ENCODE measurements around the gene PIM2.

The PIM2 gene

GRCh38 chrX:48904626-48905025, 14.2 kb downstream of the PIM2 start:
- no peak overlapping the region for H2AFZ ChIP-seq (ENCODE audit: low read length, unreplicated experiment)
- no peak overlapping the region for H3K4me3 ChIP-seq (ENCODE audit: low read depth, low read length)
- no peaks in the 10 kb centered on the region for H3K36me3 ChIP-seq (ENCODE audit: insufficient read depth, low read length)
- no peaks in the 10 kb centered on the region for H3K4me1 ChIP-seq (ENCODE audit: control insufficient read depth, insufficient read depth, low read length, unreplicated experiment)
- peaks cover 18% of the 10 kb centered on the region for H3K79me2 ChIP-seq (ENCODE audit: control insufficient read depth, insufficient read depth, low read length, unreplicated experiment)
- no peak overlapping the region for H3K27ac ChIP-seq (ENCODE audit: low read depth, low read length)
- H3K27me3 ChIP-seq (ENCODE audit: insufficient read depth, low read length) = no peaks in the 10 kb centered on the region

DNA sequence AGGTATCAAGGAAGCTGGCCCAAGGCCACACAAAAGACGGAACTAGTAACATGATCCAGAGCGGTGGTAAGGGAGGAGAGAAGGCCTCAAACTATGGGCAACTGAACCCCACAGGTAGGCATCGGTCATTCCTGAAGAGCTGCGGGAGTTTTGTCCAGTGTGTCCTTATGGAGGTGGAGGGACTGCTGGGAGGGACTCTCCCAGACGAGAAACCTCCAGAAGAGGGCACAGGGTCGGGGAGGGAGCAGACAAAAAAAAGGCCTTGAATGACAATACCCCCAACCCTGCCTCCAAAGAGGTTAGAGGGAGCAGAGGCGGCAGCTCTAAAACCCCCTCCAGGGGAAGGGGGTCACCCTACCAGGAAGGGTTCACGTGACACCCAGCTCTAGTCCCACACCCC, 14.6 kb downstream of the PIM2 start:
- Histone ChIP-seq H3K27me3 (ENCODE audit: insufficient read depth, low read length) (no peaks in the 10 kb centered on the region), H3K79me2 (ENCODE audit: control insufficient read depth, insufficient read depth, low read length, unreplicated experiment) (peaks cover 18% of the 10 kb centered on the region), H3K4me1 (ENCODE audit: control insufficient read depth, insufficient read depth, low read length, unreplicated experiment) (no peaks in the 10 kb centered on the region), H3K4me3 (ENCODE audit: low read depth, low read length) (no peak overlapping the region), H2AFZ (ENCODE audit: low read length, unreplicated experiment) (no peak overlapping the region), H3K36me3 (ENCODE audit: insufficient read depth, low read length) (no peaks in the 10 kb centered on the region), H3K27ac (ENCODE audit: low read depth, low read length) (no peak overlapping the region)

- Histone ChIP-seq H3K36me3 (ENCODE audit: insufficient read depth, low read length) (no peaks in the 10 kb centered on the region), H3K79me2 (ENCODE audit: control insufficient read depth, insufficient read depth, low read length, unreplicated experiment) (peaks cover 16% of the 10 kb centered on the region), H3K27ac (ENCODE audit: low read depth, low read length) (no peak overlapping the region), H3K4me1 (ENCODE audit: control insufficient read depth, insufficient read depth, low read length, unreplicated experiment) (no peaks in the 10 kb centered on the region), H2AFZ (ENCODE audit: low read length, unreplicated experiment) (no peak overlapping the region), H3K27me3 (ENCODE audit: insufficient read depth, low read length) (no peaks in the 10 kb centered on the region), H3K4me3 (ENCODE audit: low read depth, low read length) (no peak overlapping the region)
These were observed 15.5 kb downstream of the PIM2 start for GRCh38 chrX:48903290-48903689.

- Histone ChIP-seq H3K79me2 (ENCODE audit: control insufficient read depth, insufficient read depth, low read length, unreplicated experiment) (peaks cover 16% of the 10 kb centered on the region), H3K27me3 (ENCODE audit: insufficient read depth, low read length) (no peaks in the 10 kb centered on the region), H2AFZ (ENCODE audit: low read length, unreplicated experiment) (no peak overlapping the region), H3K4me1 (ENCODE audit: control insufficient read depth, insufficient read depth, low read length, unreplicated experiment) (no peaks in the 10 kb centered on the region), H3K36me3 (ENCODE audit: insufficient read depth, low read length) (no peaks in the 10 kb centered on the region), H3K4me3 (ENCODE audit: low read depth, low read length) (no peak overlapping the region), H3K27ac (ENCODE audit: low read depth, low read length) (no peak overlapping the region)
These were observed 16.0 kb downstream of the PIM2 start for GRCh38 chrX:48902776-48903175.

GRCh38 chrX:48902135-48902534, 16.7 kb downstream of the PIM2 start:
- Histone ChIP-seq H3K4me1 (ENCODE audit: control insufficient read depth, insufficient read depth, low read length, unreplicated experiment) (no peaks in the 10 kb centered on the region), H3K27me3 (ENCODE audit: insufficient read depth, low read length) (no peaks in the 10 kb centered on the region), H2AFZ (ENCODE audit: low read length, unreplicated experiment) (no peak overlapping the region), H3K27ac (ENCODE audit: low read depth, low read length) (no peak overlapping the region), H3K4me3 (ENCODE audit: low read depth, low read length) (no peak overlapping the region), H3K79me2 (ENCODE audit: control insufficient read depth, insufficient read depth, low read length, unreplicated experiment) (peaks cover 16% of the 10 kb centered on the region), H3K36me3 (ENCODE audit: insufficient read depth, low read length) (no peaks in the 10 kb centered on the region)

- H3K4me1 ChIP-seq (ENCODE audit: control insufficient read depth, insufficient read depth, low read length, unreplicated experiment) = peaks cover 3% of the 10 kb centered on the region
- H3K4me3 ChIP-seq (ENCODE audit: low read depth, low read length) = no peak overlapping the region
- H3K36me3 ChIP-seq (ENCODE audit: insufficient read depth, low read length) = no peaks in the 10 kb centered on the region
- H3K27ac ChIP-seq (ENCODE audit: low read depth, low read length) = no peak overlapping the region
- peaks cover 25% of the 10 kb centered on the region for H3K79me2 ChIP-seq (ENCODE audit: control insufficient read depth, insufficient read depth, low read length, unreplicated experiment)
- no peaks in the 10 kb centered on the region for H3K27me3 ChIP-seq (ENCODE audit: insufficient read depth, low read length)
- H2AFZ ChIP-seq (ENCODE audit: low read length, unreplicated experiment) = no peak overlapping the region
These were observed 17.8 kb downstream of the PIM2 start for GRCh38 chrX:48901069-48901468.

DNA sequence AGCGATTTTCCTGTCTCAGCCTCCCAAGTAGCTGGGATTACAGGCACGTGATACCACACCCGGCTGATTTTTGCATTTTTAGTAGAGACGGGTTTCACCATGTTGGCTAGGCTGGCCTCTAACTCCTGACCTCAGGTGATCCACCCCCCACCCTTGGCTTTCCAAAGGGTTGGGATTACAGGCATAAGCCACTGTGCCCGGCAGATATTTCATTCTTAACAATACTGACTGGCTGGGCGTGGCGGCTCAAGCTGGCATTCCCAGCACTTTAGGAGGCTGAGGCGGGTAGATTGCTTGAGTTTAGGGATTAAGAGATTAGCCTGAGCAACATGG, 19.8 kb downstream of the PIM2 start:
- Histone ChIP-seq H3K4me3 (ENCODE audit: low read depth, low read length) (no peak overlapping the region), H3K27ac (ENCODE audit: low read depth, low read length) (no peak overlapping the region), H3K27me3 (ENCODE audit: insufficient read depth, low read length) (no peaks in the 10 kb centered on the region), H2AFZ (ENCODE audit: low read length, unreplicated experiment) (no peak overlapping the region), H3K79me2 (ENCODE audit: control insufficient read depth, insufficient read depth, low read length, unreplicated experiment) (peaks cover 33% of the 10 kb centered on the region), H3K4me1 (ENCODE audit: control insufficient read depth, insufficient read depth, low read length, unreplicated experiment) (peaks cover 3% of the 10 kb centered on the region), H3K36me3 (ENCODE audit: insufficient read depth, low read length) (no peaks in the 10 kb centered on the region)

GRCh38 chrX:48897625-48898306, 21.1 kb downstream of the PIM2 start, which contains the start of the genes PQBP1 and TIMM17B:
TSS of gene PQBP1 (plus strand) at chrX:48897930. CDS start at chrX:48898510, 580 bp downstream.
TSS of gene TIMM17B (minus strand) at chrX:48897768. CDS start at chrX:48897749, 19 bp downstream.
- peaks cover 3% of the 10 kb centered on the region for H3K4me1 ChIP-seq (ENCODE audit: control insufficient read depth, insufficient read depth, low read length, unreplicated experiment)
- H3K36me3 ChIP-seq (ENCODE audit: insufficient read depth, low read length) = no peaks in the 10 kb centered on the region
- no peaks in the 10 kb centered on the region for H3K27me3 ChIP-seq (ENCODE audit: insufficient read depth, low read length)
- H2AFZ ChIP-seq (ENCODE audit: low read length, unreplicated experiment) = peak within 1 kb of the TSS; percentile 36
- peak within 1 kb of the TSS; percentile 89 for H3K4me3 ChIP-seq (ENCODE audit: low read depth, low read length)
- H3K79me2 ChIP-seq (ENCODE audit: control insufficient read depth, insufficient read depth, low read length, unreplicated experiment) = peaks cover 33% of the 10 kb centered on the region
- H3K27ac ChIP-seq (ENCODE audit: low read depth, low read length) = peak within 1 kb of the TSS; percentile 93

GRCh38 chrX:48897157-48897624, 21.6 kb downstream of the PIM2 start:
- peaks cover 33% of the 10 kb centered on the region for H3K79me2 ChIP-seq (ENCODE audit: control insufficient read depth, insufficient read depth, low read length, unreplicated experiment)
- peak overlapping the region; percentile 89 for H3K4me3 ChIP-seq (ENCODE audit: low read depth, low read length)
- peak overlapping the region; percentile 93 for H3K27ac ChIP-seq (ENCODE audit: low read depth, low read length)
- H3K4me1 ChIP-seq (ENCODE audit: control insufficient read depth, insufficient read depth, low read length, unreplicated experiment) = peaks cover 3% of the 10 kb centered on the region
- no peaks in the 10 kb centered on the region for H3K27me3 ChIP-seq (ENCODE audit: insufficient read depth, low read length)
- H2AFZ ChIP-seq (ENCODE audit: low read length, unreplicated experiment) = peak overlapping the region; percentile 36
- no peaks in the 10 kb centered on the region for H3K36me3 ChIP-seq (ENCODE audit: insufficient read depth, low read length)

GRCh38 chrX:48896611-48897011, 22.2 kb downstream of the PIM2 start:
- Histone ChIP-seq H3K27ac (ENCODE audit: low read depth, low read length) (peak overlapping the region; percentile 93), H3K27me3 (ENCODE audit: insufficient read depth, low read length) (no peaks in the 10 kb centered on the region), H3K4me1 (ENCODE audit: control insufficient read depth, insufficient read depth, low read length, unreplicated experiment) (peaks cover 6% of the 10 kb centered on the region), H3K79me2 (ENCODE audit: control insufficient read depth, insufficient read depth, low read length, unreplicated experiment) (peaks cover 33% of the 10 kb centered on the region), H3K36me3 (ENCODE audit: insufficient read depth, low read length) (no peaks in the 10 kb centered on the region), H3K4me3 (ENCODE audit: low read depth, low read length) (peak overlapping the region; percentile 89), H2AFZ (ENCODE audit: low read length, unreplicated experiment) (no peak overlapping the region)

- Histone ChIP-seq H3K4me3 (ENCODE audit: low read depth, low read length) (no peak overlapping the region), H3K79me2 (ENCODE audit: control insufficient read depth, insufficient read depth, low read length, unreplicated experiment) (peaks cover 26% of the 10 kb centered on the region), H2AFZ (ENCODE audit: low read length, unreplicated experiment) (no peak overlapping the region), H3K27me3 (ENCODE audit: insufficient read depth, low read length) (no peaks in the 10 kb centered on the region), H3K4me1 (ENCODE audit: control insufficient read depth, insufficient read depth, low read length, unreplicated experiment) (peaks cover 6% of the 10 kb centered on the region), H3K36me3 (ENCODE audit: insufficient read depth, low read length) (no peaks in the 10 kb centered on the region), H3K27ac (ENCODE audit: low read depth, low read length) (no peak overlapping the region)
These were observed 23.9 kb downstream of the PIM2 start for GRCh38 chrX:48894891-48895290.
